HFF-Myc (cell line): ENCODE measurements around the gene KCNJ6.

Experiments
- DNase-seq: peaks from one replicate; pipeline ENCODE4 v3.0.0-alpha.2; 2011; ENCODE audit warnings: low read depth; ENCODE audit errors: extremely low read depth
- H3K4me3 ChIP-seq: replicated peaks from 2 replicates; pipeline ENCODE4 v1.5.1; 2011; ENCODE audit warnings: low read depth, mild to moderate bottlenecking, control low read depth, low read length
- TF ChIP-seq, protein P1 (sequence below): IDR thresholded peaks from 2 replicates; pipeline ENCODE4 v1.5.1; 2012; ENCODE audit warnings: mild to moderate bottlenecking, low read depth, low read length, control low read depth; ENCODE audit errors: missing control alignments

KCNJ6 gene

GRCh38 chr21:37684115-37684493 is 232.2 kb downstream of the KCNJ6 start:
- TF ChIP-seq, protein P1, sequence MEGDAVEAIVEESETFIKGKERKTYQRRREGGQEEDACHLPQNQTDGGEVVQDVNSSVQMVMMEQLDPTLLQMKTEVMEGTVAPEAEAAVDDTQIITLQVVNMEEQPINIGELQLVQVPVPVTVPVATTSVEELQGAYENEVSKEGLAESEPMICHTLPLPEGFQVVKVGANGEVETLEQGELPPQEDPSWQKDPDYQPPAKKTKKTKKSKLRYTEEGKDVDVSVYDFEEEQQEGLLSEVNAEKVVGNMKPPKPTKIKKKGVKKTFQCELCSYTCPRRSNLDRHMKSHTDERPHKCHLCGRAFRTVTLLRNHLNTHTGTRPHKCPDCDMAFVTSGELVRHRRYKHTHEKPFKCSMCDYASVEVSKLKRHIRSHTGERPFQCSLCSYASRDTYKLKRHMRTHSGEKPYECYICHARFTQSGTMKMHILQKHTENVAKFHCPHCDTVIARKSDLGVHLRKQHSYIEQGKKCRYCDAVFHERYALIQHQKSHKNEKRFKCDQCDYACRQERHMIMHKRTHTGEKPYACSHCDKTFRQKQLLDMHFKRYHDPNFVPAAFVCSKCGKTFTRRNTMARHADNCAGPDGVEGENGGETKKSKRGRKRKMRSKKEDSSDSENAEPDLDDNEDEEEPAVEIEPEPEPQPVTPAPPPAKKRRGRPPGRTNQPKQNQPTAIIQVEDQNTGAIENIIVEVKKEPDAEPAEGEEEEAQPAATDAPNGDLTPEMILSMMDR: no peak
- H3K4me3 ChIP-seq: no peak overlapping the region
- DNase-seq: no peak

- DNase-seq: no peak
- TF ChIP-seq, protein P1: no peak
- no peak overlapping the region for H3K4me3 ChIP-seq
Observed at GRCh38 chr21:37683396-37684114, 232.7 kb downstream of the KCNJ6 start.

DNA sequence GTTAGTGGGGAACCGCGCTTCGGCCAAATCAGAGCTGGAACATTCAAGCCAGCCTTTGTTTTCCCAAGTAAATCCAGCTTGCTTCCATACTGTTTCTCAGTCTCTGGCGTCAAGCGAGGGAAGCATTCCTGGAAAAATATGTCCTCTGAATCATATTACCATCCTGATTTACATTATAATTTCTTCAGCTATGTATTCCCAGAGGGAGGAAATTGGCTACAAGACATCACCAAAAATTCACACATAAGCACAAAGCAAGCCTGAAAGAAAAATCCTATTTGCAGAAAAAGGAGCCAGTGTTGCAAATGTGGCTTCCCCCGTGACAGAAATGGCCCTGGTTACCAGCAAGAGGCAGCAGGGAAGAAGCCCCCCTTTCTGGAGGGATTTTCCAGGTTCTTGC is 233.3 kb downstream of the KCNJ6 start:
- DNase-seq: no peak
- H3K4me3 ChIP-seq: no peak overlapping the region
- TF ChIP-seq, protein P1: no peak

GRCh38 chr21:37677006-37677405 is 239.3 kb downstream of the KCNJ6 start:
- DNase-seq: no peak
- TF ChIP-seq, protein P1: no peak
- no peak overlapping the region for H3K4me3 ChIP-seq

DNA sequence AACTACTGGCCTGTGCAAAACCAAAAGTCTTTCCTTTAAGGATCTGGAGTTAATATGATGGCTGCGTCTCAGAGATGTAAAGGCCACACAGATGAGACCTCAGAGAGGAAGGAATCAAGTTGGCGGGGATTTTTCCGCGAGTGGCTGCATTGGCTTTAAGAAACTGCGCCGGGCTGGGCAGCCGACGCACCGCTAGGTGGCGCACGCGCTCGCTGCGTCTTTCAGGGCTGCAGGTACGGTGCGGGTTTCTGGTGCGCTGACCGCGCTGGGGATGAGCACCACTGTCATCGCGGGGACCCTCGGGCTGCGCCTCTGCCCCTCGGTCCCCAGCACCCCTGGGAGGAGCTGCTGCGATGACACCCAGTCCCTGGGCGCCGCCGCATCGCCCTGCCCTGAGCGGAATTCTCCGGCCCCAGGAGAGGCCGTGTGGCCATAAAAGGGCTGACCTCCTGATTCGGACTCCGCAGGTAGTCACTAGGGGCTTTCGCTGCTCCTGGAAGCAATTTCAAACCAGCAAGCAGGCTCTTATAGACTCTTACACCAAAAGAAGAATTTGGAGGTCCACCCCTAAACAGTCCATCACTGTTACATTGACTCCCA is 241.0 kb downstream of the KCNJ6 start:
- TF ChIP-seq, protein P1: peak; percentile 94
- no peak overlapping the region for H3K4me3 ChIP-seq
- peak; percentile 9 for DNase-seq

GRCh38 chr21:37673801-37674575 is 242.3 kb downstream of the KCNJ6 start:
- TF ChIP-seq, protein P1: no peak
- no peak overlapping the region for H3K4me3 ChIP-seq
- no peak for DNase-seq
